ENCODE results near the gene SMYD2.

Gene SMYD2

GRCh38 chr1:214330222-214330621, 49.3 kb downstream of the SMYD2 start:
- DNase-seq, result no peak

DNA sequence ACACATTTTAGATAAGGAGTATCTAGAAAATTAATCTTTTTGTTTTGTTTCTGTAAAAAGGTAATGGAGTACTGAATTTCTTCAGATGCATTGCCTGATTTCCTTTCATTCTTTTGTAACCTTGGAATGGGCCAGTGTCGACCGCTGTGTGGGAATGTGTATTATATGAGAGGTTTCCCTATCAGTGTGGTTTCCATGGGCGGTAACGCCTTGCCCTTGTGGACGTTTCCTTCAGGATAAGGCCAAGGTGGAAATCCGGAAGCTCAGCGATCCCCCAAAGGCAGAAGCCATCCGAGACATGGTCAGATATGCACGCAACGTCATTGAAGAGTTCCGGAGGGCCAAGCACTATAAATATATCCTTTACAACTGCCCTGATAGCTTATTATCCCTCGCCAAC, 49.8 kb downstream of the SMYD2 start:
- DNase-seq, result no peak

DNA sequence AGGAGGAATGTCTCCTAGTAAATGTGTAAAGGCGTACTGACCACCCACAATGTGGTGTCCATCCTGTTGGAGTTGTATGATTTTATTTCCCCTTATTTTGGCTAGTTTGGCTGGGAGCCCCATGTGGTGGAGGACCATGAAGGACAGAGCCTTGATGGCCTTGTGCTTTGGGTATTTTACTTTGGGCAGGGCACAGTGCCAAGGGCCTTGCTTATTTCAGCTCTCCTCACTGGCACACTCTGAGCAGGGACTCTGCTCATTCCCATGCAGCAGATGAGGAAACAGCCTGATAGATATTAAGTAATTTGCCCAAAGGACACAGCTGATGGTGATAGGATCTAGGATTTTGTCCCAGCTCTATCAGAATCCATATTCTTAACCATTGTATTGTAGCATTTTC, 50.2 kb downstream of the SMYD2 start:
- DNase-seq, result no peak

- peak; percentile 70 for DNase-seq
Observed at GRCh38 chr1:214331827-214332423, 51.0 kb downstream of the SMYD2 start.

GRCh38 chr1:214332946-214333798, 52.2 kb downstream of the SMYD2 start:
- peak; percentile 55 for DNase-seq

DNA sequence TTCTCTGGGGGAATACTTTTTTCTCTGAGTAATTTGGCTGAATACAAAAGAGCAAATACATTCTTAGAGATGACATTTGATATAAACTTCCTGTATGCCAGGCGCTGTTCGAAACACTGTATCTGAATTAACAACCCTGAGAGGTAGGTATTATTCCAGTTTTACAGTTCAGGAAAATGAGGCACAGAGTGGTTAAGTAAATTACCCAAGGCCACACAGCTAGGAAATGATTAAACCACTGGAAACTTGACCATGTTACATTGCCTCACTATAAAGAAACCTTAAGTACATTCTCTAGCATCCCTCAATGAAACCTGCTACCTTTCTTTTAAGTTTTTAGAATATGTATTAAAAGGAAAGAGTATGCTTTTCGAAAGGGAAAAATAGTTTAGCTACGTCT, 54.6 kb downstream of the SMYD2 start:
- DNase-seq, result no peak

- no peak for DNase-seq
Observed at GRCh38 chr1:214337015-214337414, 56.1 kb downstream of the SMYD2 start.

GRCh38 chr1:214337511-214337910, 56.6 kb downstream of the SMYD2 start:
- DNase-seq, result no peak

DNA sequence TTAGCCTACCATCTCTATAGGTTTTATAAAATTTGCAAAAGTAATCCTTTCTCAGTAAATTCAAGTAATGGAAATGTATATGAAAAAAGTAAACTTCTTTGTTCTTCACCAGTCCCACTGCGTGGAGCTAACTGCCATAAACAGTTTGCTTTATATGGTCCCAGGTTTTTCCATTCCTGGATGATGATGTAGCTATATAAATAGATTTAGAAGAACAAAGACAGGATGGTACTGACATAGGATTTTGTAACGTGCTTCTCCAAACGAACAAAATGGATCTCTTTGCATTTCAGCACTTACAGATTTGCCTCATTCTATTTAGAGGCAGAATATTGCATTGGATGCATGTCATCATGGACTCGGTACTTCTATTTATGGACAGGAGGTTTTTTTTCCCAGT, 57.3 kb downstream of the SMYD2 start:
- no peak for DNase-seq

DNA sequence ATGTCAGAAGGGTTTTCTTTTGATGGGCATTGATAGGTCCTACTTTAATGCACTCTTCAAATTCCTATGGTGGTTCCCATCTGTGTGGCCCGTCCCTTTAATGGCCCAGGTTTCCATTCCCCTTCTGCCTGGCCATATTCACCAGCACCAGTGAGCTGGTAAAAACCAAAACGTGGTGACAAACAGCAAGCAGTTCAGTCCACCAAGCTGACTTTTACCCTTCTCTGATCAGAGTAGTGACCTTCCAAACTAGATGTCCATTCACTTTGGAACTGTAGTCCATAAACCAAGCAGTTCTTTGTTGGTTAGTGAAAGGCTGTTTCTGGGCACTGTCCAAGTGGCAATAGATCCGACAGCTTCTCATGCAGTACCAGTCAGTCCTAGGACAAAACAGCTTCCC, 60.5 kb downstream of the SMYD2 start:
- DNase-seq, result no peak

DNA sequence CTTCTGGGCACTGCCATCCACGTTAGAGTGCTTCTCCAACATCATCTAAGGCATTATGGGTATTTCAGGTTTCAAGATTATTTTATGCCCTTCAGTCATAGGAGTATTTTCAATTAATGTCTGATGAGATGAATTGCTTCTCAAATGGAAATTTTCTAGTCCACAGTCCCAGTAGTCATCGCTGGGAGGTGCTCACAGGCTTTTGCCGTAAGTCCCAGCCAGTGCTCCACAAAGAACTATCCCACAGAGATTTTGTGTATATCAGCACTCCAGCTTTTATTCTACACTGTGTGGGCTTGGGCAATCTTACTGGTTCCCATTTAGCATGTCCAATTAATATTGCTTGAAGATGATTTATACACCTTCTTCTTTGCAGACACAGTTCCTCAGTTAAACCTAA, 61.0 kb downstream of the SMYD2 start:
- DNase-seq, result no peak

GRCh38 chr1:214342525-214342924, 61.6 kb downstream of the SMYD2 start:
- no peak for DNase-seq

- DNase-seq, result no peak
Observed at GRCh38 chr1:214344897-214345296, 63.9 kb downstream of the SMYD2 start.

- no peak for DNase-seq
Observed at GRCh38 chr1:214349008-214349407, 68.0 kb downstream of the SMYD2 start.

DNA sequence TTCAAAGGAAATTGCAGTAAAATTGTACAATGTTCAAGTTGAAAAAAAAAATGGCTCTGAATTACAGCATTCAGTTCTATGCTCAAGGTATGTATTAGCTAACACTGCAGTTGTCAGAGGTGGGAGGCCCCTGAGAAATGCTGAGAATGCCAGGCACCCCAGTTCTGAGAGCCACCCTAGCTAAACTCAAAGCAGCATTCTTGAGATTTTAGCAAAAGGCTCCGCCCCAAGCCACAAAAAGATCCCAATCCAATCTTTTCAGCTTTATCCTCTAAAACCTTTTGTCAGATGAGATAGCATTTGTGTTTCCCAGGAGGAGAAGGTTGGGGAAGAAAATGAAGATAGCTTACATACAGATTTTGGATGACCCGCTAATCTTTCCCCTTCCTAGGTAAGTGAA, 68.8 kb downstream of the SMYD2 start:
- DNase-seq, result no peak

DNA sequence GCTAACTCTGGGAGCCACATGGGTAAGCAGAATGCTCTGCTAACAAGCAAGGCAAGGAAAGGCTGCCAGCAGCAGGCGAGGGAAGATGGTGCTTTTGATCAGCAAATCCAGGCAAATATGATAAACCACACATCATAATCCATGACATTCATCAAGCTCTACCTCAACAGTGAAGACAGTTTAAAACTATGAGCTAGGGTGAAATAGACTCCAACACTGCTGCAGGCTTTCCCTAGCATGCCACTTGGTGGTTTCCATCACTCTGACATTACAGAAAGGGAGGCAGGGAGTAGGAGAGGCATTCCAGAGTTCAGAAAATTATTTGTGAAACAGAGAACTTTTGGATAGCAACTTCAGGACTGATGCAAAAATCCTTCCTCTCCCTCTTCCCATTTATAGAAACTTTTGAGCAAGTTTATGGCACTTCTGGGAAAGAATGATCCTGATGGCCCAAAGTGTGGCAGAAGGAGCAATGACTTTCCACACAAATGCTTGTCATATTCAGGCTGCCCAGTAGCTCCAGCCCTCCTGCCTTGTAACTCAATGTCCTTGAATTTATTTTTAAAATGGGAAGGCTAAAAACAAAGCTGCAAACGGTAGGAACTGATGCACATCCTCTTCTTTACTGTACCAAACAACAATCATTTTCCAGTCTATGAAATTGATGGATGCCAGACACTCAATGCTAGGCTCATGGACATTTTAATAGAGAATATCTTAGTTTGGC, 70.8 kb downstream of the SMYD2 start:
- DNase-seq, result no peak

DNA sequence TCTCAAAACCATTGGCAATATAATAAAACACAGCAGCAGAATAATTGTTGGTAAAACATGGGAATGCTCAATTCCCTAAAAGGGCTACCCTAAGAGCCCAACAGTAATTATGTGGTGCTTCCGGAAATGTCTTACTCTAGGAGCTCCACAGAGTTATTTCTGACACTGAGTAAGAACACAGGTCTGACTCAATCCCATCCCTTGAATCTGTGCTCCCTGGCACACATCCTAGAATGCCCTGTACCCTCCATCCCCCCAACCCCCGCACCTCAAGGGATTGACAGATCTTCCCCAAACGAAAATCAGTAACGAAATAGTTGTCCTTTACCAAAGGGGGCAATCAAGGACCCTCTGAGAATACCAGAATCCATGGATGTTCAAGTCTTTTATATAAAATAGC, 71.9 kb downstream of the SMYD2 start:
- no peak for DNase-seq

DNA sequence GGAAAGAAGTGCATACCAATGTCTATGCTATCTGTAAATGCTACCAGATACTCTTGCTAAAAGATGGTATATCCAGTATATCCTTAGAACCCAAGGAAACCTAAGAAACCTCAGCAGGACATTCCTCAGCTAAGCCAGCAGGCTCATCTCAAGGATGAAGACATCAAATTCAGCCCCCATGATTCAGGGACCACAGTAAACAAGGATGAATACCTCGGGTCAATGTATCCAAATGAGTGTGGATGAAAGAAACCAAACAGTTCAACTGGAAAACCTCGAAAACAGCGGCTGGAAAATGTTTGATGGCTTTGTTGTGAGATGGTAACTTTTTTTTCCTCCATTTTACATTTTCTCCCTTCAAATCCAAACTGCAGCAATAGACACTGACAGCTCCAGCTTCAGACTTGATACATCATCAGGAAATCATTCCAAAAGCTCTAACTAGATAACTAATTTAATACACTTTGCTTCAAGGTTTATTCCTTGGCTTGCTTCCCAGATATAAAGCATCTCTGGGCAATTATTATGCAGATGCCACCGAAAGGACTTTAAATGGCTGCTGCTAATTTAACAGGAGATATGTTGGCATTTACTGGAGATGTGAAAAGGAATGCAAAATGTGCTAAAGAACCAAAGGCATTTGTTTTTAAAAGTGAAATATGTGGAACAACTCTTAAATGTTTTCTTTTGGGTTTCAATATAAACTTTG, 73.6 kb downstream of the SMYD2 start:
- DNase-seq, result no peak

- no peak for DNase-seq
Observed at GRCh38 chr1:214360116-214360515, 79.2 kb downstream of the SMYD2 start.

DNA sequence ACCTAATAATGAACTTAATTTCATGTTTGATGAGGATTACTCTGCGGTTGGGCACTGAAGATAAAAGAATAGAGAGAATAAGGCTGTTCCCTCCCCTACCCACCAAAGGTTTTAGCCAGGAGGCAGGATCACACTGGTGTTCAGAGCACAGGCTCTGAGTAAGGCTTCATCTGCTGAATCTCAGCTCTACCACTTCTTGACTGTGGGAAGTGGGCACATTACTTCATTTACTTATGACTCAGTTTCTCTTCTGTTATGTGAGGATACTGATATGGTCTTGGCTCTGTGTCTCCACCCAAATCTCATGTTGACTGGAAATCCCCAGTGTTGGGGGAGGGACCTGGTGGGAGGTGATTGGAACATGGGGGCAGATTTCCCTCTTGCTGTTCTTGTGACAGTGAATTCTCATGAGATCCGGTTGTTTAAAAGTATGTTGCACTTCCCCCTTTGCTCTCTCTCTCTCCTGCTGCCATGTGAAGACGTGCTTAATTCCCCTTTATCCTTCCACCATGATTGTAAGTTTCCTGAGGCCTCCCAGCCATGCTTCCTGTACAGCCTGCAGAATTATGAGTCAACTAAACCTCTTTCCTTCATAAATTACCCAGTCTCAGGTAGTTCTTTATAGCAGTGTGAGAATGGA, 79.7 kb downstream of the SMYD2 start:
- DNase-seq, result no peak

GRCh38 chr1:214361636-214362035, 80.7 kb downstream of the SMYD2 start:
- DNase-seq, result no peak

DNA sequence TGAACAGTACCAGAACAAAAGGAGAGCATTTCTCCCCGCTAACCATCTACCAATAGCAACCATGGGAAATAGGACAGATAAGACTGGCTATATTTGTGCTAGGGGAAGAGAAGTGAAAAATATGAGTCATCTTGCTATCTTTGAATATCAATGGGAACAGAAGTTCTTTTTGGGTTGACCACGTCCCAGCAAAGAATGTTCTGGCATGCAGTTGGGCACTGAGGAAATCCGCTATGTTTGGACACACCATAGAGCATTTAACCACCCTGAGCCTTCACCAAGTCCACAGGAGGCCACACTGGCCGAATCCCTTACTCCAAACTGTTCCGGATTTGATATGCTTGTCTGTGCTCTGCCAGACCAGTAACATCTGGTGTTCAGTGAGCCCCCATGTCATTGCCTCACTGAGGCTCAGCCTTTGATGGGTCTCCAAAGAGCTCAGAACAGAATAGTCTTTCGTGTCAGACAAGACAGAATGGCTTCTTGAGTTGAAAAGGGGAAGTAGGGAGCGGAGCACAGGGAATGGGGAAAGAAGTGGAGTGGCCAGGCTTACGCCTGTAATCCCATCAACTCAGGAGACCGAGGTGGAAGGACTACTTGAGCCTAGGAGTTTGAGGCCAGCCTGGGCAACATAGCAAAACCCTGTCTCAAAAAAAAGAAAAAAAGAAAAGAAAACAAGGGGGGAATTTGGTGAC, 81.4 kb downstream of the SMYD2 start:
- DNase-seq, result no peak
